Measurements from ENCODE around the gene MRPL50.

DNA sequence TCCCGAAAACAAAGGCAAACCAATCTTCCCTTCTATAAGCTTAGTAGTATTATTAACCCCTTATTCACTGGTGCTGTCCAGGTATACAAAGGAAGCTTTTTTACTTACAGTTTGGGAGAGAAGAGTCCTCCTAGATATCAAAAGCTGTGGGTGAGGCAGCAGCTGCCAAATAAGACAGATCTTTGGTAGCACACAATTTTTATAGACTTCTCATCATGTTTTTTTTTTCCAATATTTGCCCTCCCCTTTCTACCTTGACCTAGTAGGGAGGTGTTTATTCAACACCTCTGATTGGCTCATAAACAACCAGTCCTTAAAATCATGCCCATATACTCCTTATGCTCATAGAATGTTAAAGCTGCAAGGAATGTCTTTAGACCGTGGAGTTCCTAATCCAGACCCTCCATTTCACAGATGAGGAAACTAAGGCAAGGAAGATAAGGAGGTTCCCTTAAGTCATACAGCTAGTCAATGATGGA lies 37.2 kb upstream of the MRPL50 start, which contains the start of gene ALDOB:
- TF ChIP-seq, protein P1, sequence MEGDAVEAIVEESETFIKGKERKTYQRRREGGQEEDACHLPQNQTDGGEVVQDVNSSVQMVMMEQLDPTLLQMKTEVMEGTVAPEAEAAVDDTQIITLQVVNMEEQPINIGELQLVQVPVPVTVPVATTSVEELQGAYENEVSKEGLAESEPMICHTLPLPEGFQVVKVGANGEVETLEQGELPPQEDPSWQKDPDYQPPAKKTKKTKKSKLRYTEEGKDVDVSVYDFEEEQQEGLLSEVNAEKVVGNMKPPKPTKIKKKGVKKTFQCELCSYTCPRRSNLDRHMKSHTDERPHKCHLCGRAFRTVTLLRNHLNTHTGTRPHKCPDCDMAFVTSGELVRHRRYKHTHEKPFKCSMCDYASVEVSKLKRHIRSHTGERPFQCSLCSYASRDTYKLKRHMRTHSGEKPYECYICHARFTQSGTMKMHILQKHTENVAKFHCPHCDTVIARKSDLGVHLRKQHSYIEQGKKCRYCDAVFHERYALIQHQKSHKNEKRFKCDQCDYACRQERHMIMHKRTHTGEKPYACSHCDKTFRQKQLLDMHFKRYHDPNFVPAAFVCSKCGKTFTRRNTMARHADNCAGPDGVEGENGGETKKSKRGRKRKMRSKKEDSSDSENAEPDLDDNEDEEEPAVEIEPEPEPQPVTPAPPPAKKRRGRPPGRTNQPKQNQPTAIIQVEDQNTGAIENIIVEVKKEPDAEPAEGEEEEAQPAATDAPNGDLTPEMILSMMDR (conservative IDR thresholded peaks at IDR 0.05), result no peak
- TF ChIP-seq EZH2 (IDR thresholded peaks at IDR 0.05; ENCODE audit: low read depth), result no peak

All from PC-9 (cell line).